Loucy (cell line): Measurements from ENCODE around the gene CLCA1.

Experiments used
- H2AFZ ChIP-seq: fragments of 200-600 bp; sonication (generic); 2 replicates; pipeline ENCODE4 v1.6.0; 2016; ENCODE audit warnings: antibody characterized with exemption, mild to moderate bottlenecking, low read length, moderate library complexity
- H3F3A ChIP-seq: fragments of 200-600 bp; 2 replicates; pipeline ENCODE4 v1.6.0; 2016; ENCODE audit warnings: antibody characterized with exemption, low read depth, mild to moderate bottlenecking
- H3K27me3 ChIP-seq: fragments of 200-600 bp; sonication (generic); 2 replicates; pipeline ENCODE4 v1.6.1; 2014; ENCODE audit warnings: low read length, mild to moderate bottlenecking; ENCODE audit not compliant: insufficient read depth, poor library complexity, severe bottlenecking
- H3K36me3 ChIP-seq: fragments of 200-600 bp; sonication (generic); 2 replicates; pipeline ENCODE4 v1.6.1; 2016; ENCODE audit warnings: low read length; ENCODE audit not compliant: insufficient read depth
- H3K4me1 ChIP-seq: fragments of 200-600 bp; sonication (generic); 2 replicates; pipeline ENCODE4 v1.5.1; 2014; ENCODE audit warnings: low read length, mild to moderate bottlenecking; ENCODE audit not compliant: insufficient read depth, poor library complexity, severe bottlenecking
- H3K4me2 ChIP-seq: fragments of 200-600 bp; sonication (generic); 2 replicates; pipeline ENCODE4 v1.6.0; 2014; ENCODE audit warnings: antibody characterized with exemption, low read length, low read depth, mild to moderate bottlenecking; ENCODE audit not compliant: poor library complexity, severe bottlenecking
- H3K4me3 ChIP-seq: fragments of 200-600 bp; sonication (generic); 2 replicates; pipeline ENCODE4 v1.5.1; 2014; ENCODE audit warnings: low read length, mild to moderate bottlenecking, mixed read lengths; ENCODE audit not compliant: poor library complexity, severe bottlenecking
- H3K79me2 ChIP-seq: fragments of 200-600 bp; sonication (generic); 2 replicates; pipeline ENCODE4 v1.6.1; 2014; ENCODE audit warnings: low read length; ENCODE audit not compliant: insufficient read depth
- H3K9ac ChIP-seq: fragments of 200-600 bp; sonication (generic); 2 replicates; pipeline ENCODE4 v1.6.0; 2014; ENCODE audit warnings: mild to moderate bottlenecking, low read depth, low read length, moderate library complexity; ENCODE audit not compliant: poor library complexity, severe bottlenecking
- H3K9me2 ChIP-seq: fragments of 200-600 bp; sonication (generic); replicated peaks from 2 replicates; pipeline ENCODE4 v1.6.1; 2016; ENCODE audit warnings: low read depth, low read length, mixed read lengths
- H3K9me3 ChIP-seq: fragments of 200-600 bp; sonication (generic); 2 replicates; pipeline ENCODE4 v1.6.1; 2014; ENCODE audit warnings: mild to moderate bottlenecking, antibody characterized with exemption, low read length, low read depth; ENCODE audit not compliant: insufficient read depth
- H4K20me1 ChIP-seq: fragments of 200-600 bp; sonication (generic); 2 replicates; pipeline ENCODE4 v1.6.0; 2014; ENCODE audit warnings: antibody characterized with exemption, low read length, mild to moderate bottlenecking; ENCODE audit not compliant: insufficient read depth, poor library complexity, severe bottlenecking
- CTCF ChIP-seq: fragments of 200-600 bp; sonication (generic); conservative IDR thresholded peaks from 2 replicates; pipeline ENCODE4 v1.5.1; 2014; ENCODE audit warnings: mild to moderate bottlenecking, antibody characterized with exemption, low read length
- EZH2phosphoT487 ChIP-seq: fragments of 200-600 bp; IDR thresholded peaks from 2 replicates; pipeline ENCODE4 v1.6.1; 2018; ENCODE audit warnings: antibody characterized with exemption, mild to moderate bottlenecking, moderate library complexity, borderline replicate concordance

Gene CLCA1

GRCh38 chr1:86487811-86488141 is 19.0 kb downstream of the CLCA1 start:
- Histone ChIP-seq H3K27me3 (no peaks in the 10 kb centered on the region), H3F3A (no peaks in the 10 kb centered on the region), H4K20me1 (no peaks in the 10 kb centered on the region), H3K4me2 (no peak overlapping the region), H3K36me3 (no peaks in the 10 kb centered on the region), H3K9ac (no peak overlapping the region), H3K9me3 (no peaks in the 10 kb centered on the region), H3K4me3 (no peak overlapping the region), H3K9me2 (no peaks in the 10 kb centered on the region), H3K79me2 (no peaks in the 10 kb centered on the region), H3K4me1 (no peaks in the 10 kb centered on the region), H2AFZ (no peak overlapping the region)
- TF ChIP-seq EZH2phosphoT487 (no peak), CTCF (no peak)

- TF ChIP-seq CTCF (no peak), EZH2phosphoT487 (no peak)
- Histone ChIP-seq H3K4me1 (no peaks in the 10 kb centered on the region), H3K4me2 (no peak overlapping the region), H4K20me1 (no peaks in the 10 kb centered on the region), H3K79me2 (no peaks in the 10 kb centered on the region), H2AFZ (no peak overlapping the region), H3F3A (no peaks in the 10 kb centered on the region), H3K36me3 (no peaks in the 10 kb centered on the region), H3K9me2 (no peaks in the 10 kb centered on the region), H3K4me3 (no peak overlapping the region), H3K27me3 (peaks cover 5% of the 10 kb centered on the region), H3K9me3 (no peaks in the 10 kb centered on the region), H3K9ac (no peak overlapping the region)
Observed at GRCh38 chr1:86489242-86489878, 20.6 kb downstream of the CLCA1 start.

- Histone ChIP-seq H3F3A (no peaks in the 10 kb centered on the region), H2AFZ (no peak overlapping the region), H3K4me2 (no peak overlapping the region), H3K79me2 (no peaks in the 10 kb centered on the region), H3K36me3 (no peaks in the 10 kb centered on the region), H3K9ac (no peak overlapping the region), H3K4me1 (no peaks in the 10 kb centered on the region), H4K20me1 (no peaks in the 10 kb centered on the region), H3K9me3 (no peaks in the 10 kb centered on the region), H3K27me3 (peaks cover 5% of the 10 kb centered on the region), H3K9me2 (no peaks in the 10 kb centered on the region), H3K4me3 (no peak overlapping the region)
- TF ChIP-seq CTCF (no peak), EZH2phosphoT487 (no peak)
Observed at GRCh38 chr1:86491171-86491950, 22.6 kb downstream of the CLCA1 start.
